ENCODE data around the gene MDGA2. TPM values are rescaled to one million over a fixed set of nuclear protein-coding genes. Genes with fewer than 3 reads are reported as not detected.

Gene MDGA2
- total RNA-seq, 1 donor from 2014 or later, result 0.75 TPM

- no peak for DNase-seq (ENCODE audit: low read depth)
- no peak for TF ChIP-seq CTCF (IDR thresholded peaks at IDR 0.05; ENCODE audit: insufficient read depth, low read length, poor library complexity, severe bottlenecking)
- no peak overlapping the region for H3K4me3 ChIP-seq (ENCODE audit: low read depth, low read length)
- H3K36me3 ChIP-seq (ENCODE audit: control insufficient read depth, insufficient read depth, low read length), result no peaks in the 10 kb centered on the region
- no peaks in the 10 kb centered on the region for H3K27me3 ChIP-seq (ENCODE audit: control insufficient read depth, insufficient read depth, low read length)
Observed at GRCh38 chr14:46894476-46894875, 780.9 kb downstream of the MDGA2 start.

- H3K36me3 ChIP-seq (ENCODE audit: control insufficient read depth, insufficient read depth, low read length), result no peaks in the 10 kb centered on the region
- DNase-seq (ENCODE audit: low read depth), result no peak
- TF ChIP-seq CTCF (IDR thresholded peaks at IDR 0.05; ENCODE audit: insufficient read depth, low read length, poor library complexity, severe bottlenecking), result no peak
- H3K4me3 ChIP-seq (ENCODE audit: low read depth, low read length), result no peak overlapping the region
- H3K27me3 ChIP-seq (ENCODE audit: control insufficient read depth, insufficient read depth, low read length), result no peaks in the 10 kb centered on the region
Observed at GRCh38 chr14:46887144-46887543, 788.3 kb downstream of the MDGA2 start.

- H3K4me3 ChIP-seq (ENCODE audit: low read depth, low read length), result no peak overlapping the region
- H3K27me3 ChIP-seq (ENCODE audit: control insufficient read depth, insufficient read depth, low read length), result no peaks in the 10 kb centered on the region
- no peak for TF ChIP-seq CTCF (IDR thresholded peaks at IDR 0.05; ENCODE audit: insufficient read depth, low read length, poor library complexity, severe bottlenecking)
- DNase-seq (ENCODE audit: low read depth), result no peak
- no peaks in the 10 kb centered on the region for H3K36me3 ChIP-seq (ENCODE audit: control insufficient read depth, insufficient read depth, low read length)
Observed at GRCh38 chr14:46885566-46885965, 789.8 kb downstream of the MDGA2 start.

- no peak for TF ChIP-seq CTCF (IDR thresholded peaks at IDR 0.05; ENCODE audit: insufficient read depth, low read length, poor library complexity, severe bottlenecking)
- no peaks in the 10 kb centered on the region for H3K36me3 ChIP-seq (ENCODE audit: control insufficient read depth, insufficient read depth, low read length)
- no peak overlapping the region for H3K4me3 ChIP-seq (ENCODE audit: low read depth, low read length)
- DNase-seq (ENCODE audit: low read depth), result no peak
- H3K27me3 ChIP-seq (ENCODE audit: control insufficient read depth, insufficient read depth, low read length), result no peaks in the 10 kb centered on the region
Observed at GRCh38 chr14:46861753-46862152, 813.7 kb downstream of the MDGA2 start.

- H3K27me3 ChIP-seq (ENCODE audit: control insufficient read depth, insufficient read depth, low read length), result no peaks in the 10 kb centered on the region
- H3K36me3 ChIP-seq (ENCODE audit: control insufficient read depth, insufficient read depth, low read length), result no peaks in the 10 kb centered on the region
- H3K4me3 ChIP-seq (ENCODE audit: low read depth, low read length), result no peak overlapping the region
- no peak for TF ChIP-seq CTCF (IDR thresholded peaks at IDR 0.05; ENCODE audit: insufficient read depth, low read length, poor library complexity, severe bottlenecking)
- no peak for DNase-seq (ENCODE audit: low read depth)
Observed at GRCh38 chr14:46840944-46841720, 834.3 kb downstream of the MDGA2 start.

- TF ChIP-seq CTCF (IDR thresholded peaks at IDR 0.05; ENCODE audit: insufficient read depth, low read length, poor library complexity, severe bottlenecking), result no peak
- H3K4me3 ChIP-seq (ENCODE audit: low read depth, low read length), result no peak overlapping the region
- no peak for DNase-seq (ENCODE audit: low read depth)
- H3K27me3 ChIP-seq (ENCODE audit: control insufficient read depth, insufficient read depth, low read length), result no peaks in the 10 kb centered on the region
- H3K36me3 ChIP-seq (ENCODE audit: control insufficient read depth, insufficient read depth, low read length), result no peaks in the 10 kb centered on the region
Observed at GRCh38 chr14:46820291-46820690, 855.1 kb downstream of the MDGA2 start.

All from kidney epithelial cell (primary cell).